GM18519 (cell line): ENCODE data around the gene ACYP2.
"Not testable (repeated sequence)": the region's sequence is repeated elsewhere in the genome, so short reads cannot be mapped to it uniquely, and the experiment has no call there.

Experiments used
- ATAC-seq: cut with Tn5 transposase; IDR thresholded peaks from one replicate; pipeline ENCODE4 v1.9.1; 2021; ENCODE audit warnings: mild to moderate bottlenecking, moderate library complexity; ENCODE audit not compliant: unreplicated experiment, low FRiP score

Gene ACYP2

GRCh38 chr2:54259413-54260240 lies 144.2 kb downstream of the ACYP2 start:
- ATAC-seq: peak; percentile 92

DNA sequence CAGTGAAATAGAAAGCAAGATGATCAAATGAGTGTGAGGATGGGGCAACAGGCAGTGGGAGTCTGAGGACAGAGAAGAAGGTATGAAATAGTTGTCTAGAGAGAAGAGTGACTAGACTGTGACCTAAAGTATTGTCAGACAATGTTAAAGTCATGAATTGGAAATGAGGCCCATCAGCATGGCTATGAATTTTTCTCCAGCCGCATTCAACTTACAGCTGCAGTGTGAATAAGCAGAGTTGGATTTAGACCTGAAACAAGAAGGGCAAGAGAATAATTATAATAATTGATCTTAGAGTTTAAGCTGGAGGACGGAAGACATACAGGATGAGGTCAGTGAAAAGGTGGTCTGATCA lies 144.8 kb downstream of the ACYP2 start:
- no peak for ATAC-seq

- ATAC-seq: no peak
These were observed 146.1 kb downstream of the ACYP2 start for GRCh38 chr2:54261537-54261936.

GRCh38 chr2:54262015-54262765 lies 146.8 kb downstream of the ACYP2 start:
- ATAC-seq: no peak

DNA sequence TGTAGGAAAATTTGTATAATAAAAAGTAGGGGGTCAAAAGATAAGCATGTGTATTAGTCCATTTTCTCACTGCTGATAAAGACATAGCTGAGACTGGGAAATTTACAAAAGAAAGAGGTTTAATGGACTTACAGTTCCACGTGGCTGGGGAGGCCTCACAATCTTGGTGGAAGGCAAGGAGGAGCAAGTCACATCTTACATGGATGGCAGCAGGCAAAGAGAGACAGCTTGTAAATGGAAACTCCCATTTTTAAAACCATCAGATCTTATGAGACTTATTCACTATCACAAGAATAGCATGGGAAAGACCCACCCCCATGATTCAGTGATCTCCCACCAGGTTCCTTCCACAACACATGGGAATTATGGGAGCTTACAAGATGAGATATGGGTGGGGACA lies 149.7 kb downstream of the ACYP2 start:
- ATAC-seq: not testable (repeated sequence)

- no peak for ATAC-seq
These were observed 152.2 kb downstream of the ACYP2 start for GRCh38 chr2:54267577-54267976.

- no peak for ATAC-seq
These were observed 155.8 kb downstream of the ACYP2 start for GRCh38 chr2:54271189-54271588.

DNA sequence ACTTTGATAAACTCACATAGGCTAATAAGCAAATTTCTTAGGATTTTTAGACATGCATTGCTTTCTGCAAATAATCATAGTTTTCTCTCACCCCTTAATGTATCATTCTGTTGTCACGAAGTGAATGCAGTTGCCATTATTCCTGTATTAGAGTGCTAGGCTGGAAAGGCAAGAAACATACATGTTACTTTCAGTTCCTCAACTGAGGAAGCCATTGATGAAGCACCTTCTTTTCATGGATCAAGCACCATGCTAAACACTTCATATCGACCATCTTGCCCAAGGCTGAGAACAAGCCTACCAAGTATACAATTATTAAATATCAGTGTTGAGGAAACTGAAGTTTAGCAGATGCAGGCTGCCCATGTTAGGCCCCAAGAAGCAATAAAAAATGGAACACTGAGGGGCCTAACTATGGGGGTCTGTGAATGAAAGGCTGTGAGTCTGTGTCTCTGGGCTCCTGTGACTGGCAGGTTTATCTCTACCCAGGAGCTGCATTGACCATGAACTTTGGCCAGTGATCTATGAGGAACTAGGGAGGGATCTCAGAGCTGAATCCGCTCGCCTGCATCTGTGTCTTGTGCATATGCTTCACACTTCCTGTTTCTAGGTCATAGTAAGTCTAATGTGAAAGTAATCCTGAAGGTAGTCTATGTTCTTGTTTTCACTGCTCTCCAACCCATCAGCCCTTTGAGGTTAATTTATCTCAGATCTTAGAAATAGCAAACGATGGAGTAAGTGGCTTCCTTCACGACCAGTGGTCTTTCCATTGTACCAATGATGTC lies 156.6 kb downstream of the ACYP2 start:
- ATAC-seq: peak; percentile 91

DNA sequence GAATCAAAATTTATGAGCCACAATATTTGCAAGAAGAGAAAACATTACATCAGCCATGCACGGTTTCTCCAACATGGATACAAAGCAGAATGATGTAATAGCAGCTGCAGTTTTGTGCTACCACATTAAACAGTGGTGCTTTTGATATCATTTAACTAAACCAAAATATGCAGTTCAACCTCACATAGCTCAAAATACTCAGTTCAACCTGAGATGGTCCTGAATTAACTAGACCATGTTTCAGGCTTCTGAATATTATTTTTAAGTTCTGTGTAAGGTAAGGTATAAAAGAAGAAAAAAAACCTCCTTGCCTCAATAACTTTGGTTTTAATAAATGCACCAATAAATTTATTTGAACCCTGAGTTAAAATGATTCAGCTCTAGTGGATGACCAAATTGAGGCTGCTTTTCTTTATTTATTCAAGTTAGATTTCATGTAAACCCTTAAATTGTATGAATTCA lies 159.4 kb downstream of the ACYP2 start:
- ATAC-seq: no peak

GRCh38 chr2:54275541-54275940 lies 160.1 kb downstream of the ACYP2 start:
- no peak for ATAC-seq

GRCh38 chr2:54279385-54279784 lies 164.0 kb downstream of the ACYP2 start:
- no peak for ATAC-seq

DNA sequence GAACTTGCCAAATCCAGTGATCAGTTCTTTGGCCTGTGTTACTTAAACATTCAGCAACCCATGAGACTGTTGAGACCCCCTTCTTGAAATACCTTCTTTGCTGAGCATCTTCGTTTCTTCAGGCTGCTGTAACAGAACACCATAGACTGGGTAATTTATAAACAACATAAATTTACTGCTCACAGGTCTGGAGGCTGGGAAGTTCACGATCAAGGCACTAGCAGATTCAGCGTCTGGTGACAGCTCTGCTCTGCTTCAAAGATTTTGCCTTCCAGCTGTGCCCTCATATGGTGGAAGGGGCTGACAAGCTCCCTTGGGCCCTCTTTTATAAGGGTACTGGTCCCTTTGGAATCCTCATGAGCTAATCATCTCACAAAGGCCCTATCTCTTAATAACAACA lies 169.4 kb downstream of the ACYP2 start:
- ATAC-seq: no peak

DNA sequence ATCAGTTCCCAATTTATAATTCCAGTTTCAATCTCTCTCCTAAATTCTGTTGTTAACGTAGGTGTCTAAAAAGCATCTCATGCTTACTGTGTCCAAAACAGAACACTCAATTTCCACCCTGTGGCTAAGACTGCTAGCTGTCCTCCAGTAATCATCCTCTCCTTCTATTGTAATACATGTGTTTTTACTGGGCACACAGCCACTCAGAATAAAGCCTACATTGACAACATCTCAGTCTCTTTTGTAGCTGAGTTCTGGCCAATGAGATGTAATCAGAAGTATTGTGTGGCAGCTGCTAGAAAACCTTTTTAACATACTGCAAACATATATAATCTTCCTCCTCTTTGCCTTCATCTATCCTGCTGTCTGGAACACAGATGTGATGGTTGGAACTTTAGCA lies 170.0 kb downstream of the ACYP2 start:
- ATAC-seq: no peak

- ATAC-seq: no peak
These were observed 172.1 kb downstream of the ACYP2 start for GRCh38 chr2:54287532-54287931.

GRCh38 chr2:54289917-54290316 lies 174.5 kb downstream of the ACYP2 start:
- no peak for ATAC-seq

DNA sequence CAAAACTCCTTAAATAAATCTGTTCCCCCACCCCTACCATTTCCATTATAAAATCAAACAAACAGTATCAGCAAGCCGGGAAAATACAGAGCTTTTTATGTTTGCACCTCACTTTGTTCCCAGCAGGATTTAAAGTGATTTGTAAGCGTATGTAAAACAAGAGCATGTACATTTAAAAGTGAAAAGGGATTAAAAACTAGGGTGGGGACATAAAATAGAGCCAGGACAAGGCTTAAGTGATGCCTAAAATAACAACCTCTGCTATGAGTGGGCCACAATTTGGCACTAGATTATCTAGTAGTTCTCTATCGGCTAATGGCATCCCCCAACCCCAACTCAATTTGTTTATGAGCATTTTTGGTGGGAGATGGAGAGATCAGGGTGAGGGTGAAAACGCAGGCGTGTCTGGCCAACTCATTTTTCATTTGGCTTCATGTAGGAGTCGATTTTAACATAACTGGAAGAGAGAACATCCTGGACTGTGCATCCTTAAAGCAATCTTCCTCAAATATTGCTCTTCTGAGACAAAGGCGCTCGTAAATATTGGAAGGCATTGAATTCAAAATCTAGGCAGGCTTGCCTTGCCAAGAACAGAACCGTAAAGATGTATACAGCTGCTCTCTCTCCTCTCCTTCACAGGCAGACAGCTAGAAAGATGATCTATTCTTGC lies 175.1 kb downstream of the ACYP2 start:
- no peak for ATAC-seq

GRCh38 chr2:54294665-54295064 lies 179.2 kb downstream of the ACYP2 start:
- ATAC-seq: not testable (repeated sequence)

GRCh38 chr2:54295911-54296310 lies 180.5 kb downstream of the ACYP2 start:
- no peak for ATAC-seq

DNA sequence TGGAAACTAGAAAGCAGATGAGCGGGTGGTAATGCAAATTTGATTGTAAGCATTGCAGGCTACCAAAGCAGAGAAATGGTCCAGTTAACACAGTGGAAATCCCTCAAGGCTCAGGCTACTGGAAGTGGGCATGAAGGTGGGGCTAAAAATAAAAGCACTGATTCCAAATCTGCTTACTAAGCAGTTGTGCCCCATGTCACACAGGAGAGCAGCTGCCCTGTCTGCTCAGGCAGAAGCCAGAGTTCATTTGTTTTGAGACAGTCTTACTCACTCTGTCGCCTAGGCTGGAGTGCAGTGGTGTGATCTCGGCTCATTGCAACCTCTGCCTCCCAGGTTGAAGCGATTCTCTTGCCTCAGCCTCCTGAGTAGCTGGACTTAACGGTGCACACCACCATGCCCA lies 183.1 kb downstream of the ACYP2 start:
- ATAC-seq: no peak

- no peak for ATAC-seq
These were observed 188.2 kb downstream of the ACYP2 start for GRCh38 chr2:54303631-54304030.

GRCh38 chr2:54306556-54306955 lies 191.1 kb downstream of the ACYP2 start:
- no peak for ATAC-seq
